ENCODE measurements around the gene CXCL16.

Gene CXCL16

DNA sequence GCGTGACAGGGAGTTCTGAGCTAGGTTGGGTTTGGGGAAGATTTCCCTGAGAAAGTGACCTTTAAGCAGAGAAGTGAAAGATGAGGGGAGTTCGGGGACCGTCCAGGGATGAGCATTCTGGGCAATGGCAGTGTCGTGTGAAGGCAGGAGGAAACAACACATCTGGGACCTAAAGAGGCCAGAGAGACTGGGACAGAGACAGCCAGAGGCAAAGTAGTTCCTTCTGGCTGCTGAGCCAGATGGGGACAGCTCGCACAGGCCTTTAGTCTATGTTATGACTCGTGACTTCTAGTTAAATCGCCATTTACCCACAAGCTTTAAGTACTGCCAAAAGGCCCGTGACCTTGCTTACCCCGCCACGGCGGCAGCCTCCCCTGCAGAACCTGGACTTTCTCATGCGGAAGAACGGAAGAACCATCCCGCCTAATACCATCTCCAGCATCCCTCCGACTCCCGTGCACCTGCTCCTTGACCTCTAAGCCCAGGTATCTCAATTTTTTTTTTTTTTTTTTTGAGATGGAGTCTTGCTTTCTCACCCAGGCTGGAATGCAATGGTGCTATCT is 17.0 kb downstream of the CXCL16 start:
- Histone ChIP-seq H3K27me3 (ENCODE audit: insufficient read depth, low read depth, severe bottlenecking) (no peaks in the 10 kb centered on the region), H3K4me3 (ENCODE audit: low read depth, low read length) (no peak overlapping the region), H3K36me3 (peaks cover 34% of the 10 kb centered on the region), H3K9me3 (ENCODE audit: severe bottlenecking) (no peaks in the 10 kb centered on the region), H3K27ac (no peak overlapping the region; the same call in 1 of the 2 replicates)
- TF ChIP-seq, protein P1, sequence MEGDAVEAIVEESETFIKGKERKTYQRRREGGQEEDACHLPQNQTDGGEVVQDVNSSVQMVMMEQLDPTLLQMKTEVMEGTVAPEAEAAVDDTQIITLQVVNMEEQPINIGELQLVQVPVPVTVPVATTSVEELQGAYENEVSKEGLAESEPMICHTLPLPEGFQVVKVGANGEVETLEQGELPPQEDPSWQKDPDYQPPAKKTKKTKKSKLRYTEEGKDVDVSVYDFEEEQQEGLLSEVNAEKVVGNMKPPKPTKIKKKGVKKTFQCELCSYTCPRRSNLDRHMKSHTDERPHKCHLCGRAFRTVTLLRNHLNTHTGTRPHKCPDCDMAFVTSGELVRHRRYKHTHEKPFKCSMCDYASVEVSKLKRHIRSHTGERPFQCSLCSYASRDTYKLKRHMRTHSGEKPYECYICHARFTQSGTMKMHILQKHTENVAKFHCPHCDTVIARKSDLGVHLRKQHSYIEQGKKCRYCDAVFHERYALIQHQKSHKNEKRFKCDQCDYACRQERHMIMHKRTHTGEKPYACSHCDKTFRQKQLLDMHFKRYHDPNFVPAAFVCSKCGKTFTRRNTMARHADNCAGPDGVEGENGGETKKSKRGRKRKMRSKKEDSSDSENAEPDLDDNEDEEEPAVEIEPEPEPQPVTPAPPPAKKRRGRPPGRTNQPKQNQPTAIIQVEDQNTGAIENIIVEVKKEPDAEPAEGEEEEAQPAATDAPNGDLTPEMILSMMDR (IDR thresholded peaks at IDR 0.05; ENCODE audit: low read depth, low read length): no peak
- DNase-seq: no peak

DNA sequence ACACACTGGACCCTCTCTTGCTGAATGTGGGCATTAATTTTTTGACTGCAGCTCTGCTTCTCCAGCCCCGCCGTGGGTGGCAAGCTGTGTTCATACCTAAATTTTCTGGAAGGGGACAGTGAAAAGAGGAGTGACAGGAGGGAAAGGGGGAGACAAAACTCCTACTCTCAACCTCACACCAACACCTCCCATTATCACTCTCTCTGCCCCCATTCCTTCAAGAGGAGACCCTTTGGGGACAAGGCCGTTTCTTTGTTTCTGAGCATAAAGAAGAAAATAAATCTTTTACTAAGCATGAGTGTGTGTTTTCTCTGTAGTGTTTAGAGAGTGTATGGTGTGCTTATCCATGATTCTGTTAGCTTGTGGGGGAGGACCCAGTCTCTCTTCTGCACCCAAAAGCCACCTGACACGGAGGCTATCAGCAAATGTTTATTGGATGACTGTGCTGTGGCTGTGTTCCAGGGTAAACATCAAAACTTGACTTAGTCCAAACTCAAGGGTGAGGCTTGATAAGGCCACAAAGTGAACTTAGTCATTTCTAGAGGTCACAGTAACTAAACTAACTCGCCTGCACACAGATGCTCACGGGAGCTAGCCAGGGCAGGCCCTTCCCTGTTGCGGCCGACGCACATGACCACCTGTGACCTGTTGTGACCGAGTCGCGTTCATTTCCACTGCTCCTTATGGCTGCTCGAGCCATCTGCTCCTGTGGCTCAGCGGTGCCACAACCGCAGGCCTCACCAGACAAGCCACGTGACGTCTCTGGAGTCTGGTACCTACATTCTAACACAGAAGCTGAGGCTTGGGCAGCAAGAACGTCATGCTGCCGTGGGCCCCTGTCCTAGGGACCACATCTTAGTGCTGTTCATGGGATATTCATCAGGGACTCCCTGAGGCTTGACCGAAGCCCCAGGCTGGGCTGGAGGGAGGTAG is 18.3 kb downstream of the CXCL16 start:
- peak; percentile 87 for DNase-seq
- Histone ChIP-seq H3K9me3 (ENCODE audit: severe bottlenecking) (no peaks in the 10 kb centered on the region), H3K36me3 (peaks cover 46% of the 10 kb centered on the region), H3K27me3 (ENCODE audit: insufficient read depth, low read depth, severe bottlenecking) (no peaks in the 10 kb centered on the region), H3K27ac (peak overlapping the region; percentile 81), H3K4me3 (ENCODE audit: low read depth, low read length) (no peak overlapping the region)
- TF ChIP-seq, protein P1 (IDR thresholded peaks at IDR 0.05; ENCODE audit: low read depth, low read length): no peak

DNA sequence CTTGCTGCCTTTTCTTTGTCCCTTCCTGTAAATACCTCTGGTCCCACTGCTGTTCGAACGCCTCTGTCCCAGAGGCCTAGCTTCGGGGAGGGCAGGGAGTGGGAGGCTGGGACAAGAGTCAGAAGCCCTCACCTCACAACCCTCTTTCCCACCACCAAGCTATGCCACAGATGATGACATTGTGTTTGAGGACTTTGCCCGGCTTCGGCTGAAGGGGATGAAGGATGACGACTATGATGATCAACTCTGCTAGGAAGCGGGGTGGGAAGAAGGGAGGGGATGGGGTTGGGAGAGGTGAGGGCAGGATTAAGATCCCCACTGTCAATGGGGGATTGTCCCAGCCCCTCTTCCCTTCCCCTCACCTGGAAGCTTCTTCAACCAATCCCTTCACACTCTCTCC is 18.9 kb downstream of the CXCL16 start:
- no peaks in the 10 kb centered on the region for H3K9me3 ChIP-seq (ENCODE audit: severe bottlenecking)
- H3K4me3 ChIP-seq (ENCODE audit: low read depth, low read length): no peak overlapping the region
- no peak for DNase-seq
- TF ChIP-seq, protein P1 (IDR thresholded peaks at IDR 0.05; ENCODE audit: low read depth, low read length): no peak
- no peaks in the 10 kb centered on the region for H3K27me3 ChIP-seq (ENCODE audit: insufficient read depth, low read depth, severe bottlenecking)
- H3K36me3 ChIP-seq: peaks cover 50% of the 10 kb centered on the region
- peak overlapping the region; percentile 81 for H3K27ac ChIP-seq

DNA sequence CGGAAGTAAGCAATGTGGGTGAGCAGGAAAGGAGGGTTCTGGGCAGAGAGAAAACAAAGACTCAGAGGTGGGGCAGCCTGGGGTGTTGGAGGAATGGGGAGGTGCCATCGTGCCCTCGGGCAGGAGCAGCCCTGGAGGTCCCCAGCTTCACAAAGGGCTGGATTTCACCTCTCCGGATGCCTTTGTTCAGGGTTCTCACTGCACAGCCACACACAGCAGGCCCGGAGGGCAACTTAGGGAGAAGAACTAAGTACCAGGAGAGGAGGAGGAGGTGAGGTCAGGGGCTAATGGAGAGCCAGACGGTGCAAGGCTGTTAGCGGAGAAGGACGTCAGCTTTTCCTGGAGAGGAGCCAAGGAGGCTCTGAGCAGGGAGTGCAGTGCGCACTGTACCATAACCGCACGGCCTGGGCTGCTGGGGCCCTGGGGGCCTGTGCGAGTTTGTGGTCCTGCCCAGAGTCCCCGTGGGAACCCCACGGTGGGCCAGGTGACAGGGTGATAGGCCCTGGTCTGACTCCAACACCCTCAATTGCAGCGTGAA is 20.0 kb downstream of the CXCL16 start:
- no peak overlapping the region for H3K4me3 ChIP-seq (ENCODE audit: low read depth, low read length)
- H3K9me3 ChIP-seq (ENCODE audit: severe bottlenecking): no peaks in the 10 kb centered on the region
- peaks cover 52% of the 10 kb centered on the region for H3K36me3 ChIP-seq
- TF ChIP-seq, protein P1 (IDR thresholded peaks at IDR 0.05; ENCODE audit: low read depth, low read length): no peak
- no peaks in the 10 kb centered on the region for H3K27me3 ChIP-seq (ENCODE audit: insufficient read depth, low read depth, severe bottlenecking)
- peak; percentile 28 for DNase-seq
- H3K27ac ChIP-seq: peak overlapping the region; percentile 63

DNA sequence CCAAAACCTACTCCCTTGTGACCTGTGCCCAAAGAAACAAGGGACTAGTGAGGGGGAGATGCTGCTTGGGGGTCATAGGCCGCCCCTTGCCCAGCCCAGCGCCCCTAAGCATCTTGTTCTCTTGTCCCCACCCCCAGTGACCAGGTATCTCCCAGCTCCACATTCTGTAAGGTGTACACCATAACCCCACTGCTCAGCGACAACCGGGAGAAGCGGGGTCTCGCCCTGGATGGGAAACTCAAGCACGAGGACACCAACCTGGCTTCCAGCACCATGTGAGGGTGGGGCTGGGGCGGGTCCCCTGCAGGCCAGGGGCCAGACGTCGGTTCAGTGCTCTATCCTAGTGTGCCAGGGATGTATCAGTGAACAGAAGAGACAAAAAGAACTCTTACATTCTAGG is 20.6 kb downstream of the CXCL16 start:
- TF ChIP-seq, protein P1 (IDR thresholded peaks at IDR 0.05; ENCODE audit: low read depth, low read length): no peak
- Histone ChIP-seq H3K9me3 (ENCODE audit: severe bottlenecking) (no peaks in the 10 kb centered on the region), H3K36me3 (peaks cover 53% of the 10 kb centered on the region), H3K27ac (peak overlapping the region; percentile 63), H3K4me3 (ENCODE audit: low read depth, low read length) (no peak overlapping the region), H3K27me3 (ENCODE audit: insufficient read depth, low read depth, severe bottlenecking) (no peaks in the 10 kb centered on the region)
- no peak for DNase-seq

Data from WERI-Rb-1 (cell line).